HG02678 (cell line): ENCODE data around the gene TNFRSF17.

Experiments
- ATAC-seq: cut with Tn5 transposase; IDR thresholded peaks from one replicate; pipeline ENCODE4 v1.9.1; 2021; ENCODE audit warnings: mild to moderate bottlenecking, moderate library complexity; ENCODE audit not compliant: unreplicated experiment

The TNFRSF17 gene

GRCh38 chr16:12000032-12000431 is 35.0 kb downstream of the TNFRSF17 start:
- no peak for ATAC-seq

- ATAC-seq: no peak
These were observed 37.5 kb downstream of the TNFRSF17 start for GRCh38 chr16:12002447-12003006.

- no peak for ATAC-seq
These were observed 41.6 kb downstream of the TNFRSF17 start for GRCh38 chr16:12006637-12007036.

- no peak for ATAC-seq
These were observed 44.5 kb downstream of the TNFRSF17 start for GRCh38 chr16:12009462-12009861.

- no peak for ATAC-seq
These were observed 44.9 kb downstream of the TNFRSF17 start for GRCh38 chr16:12009922-12010321.

DNA sequence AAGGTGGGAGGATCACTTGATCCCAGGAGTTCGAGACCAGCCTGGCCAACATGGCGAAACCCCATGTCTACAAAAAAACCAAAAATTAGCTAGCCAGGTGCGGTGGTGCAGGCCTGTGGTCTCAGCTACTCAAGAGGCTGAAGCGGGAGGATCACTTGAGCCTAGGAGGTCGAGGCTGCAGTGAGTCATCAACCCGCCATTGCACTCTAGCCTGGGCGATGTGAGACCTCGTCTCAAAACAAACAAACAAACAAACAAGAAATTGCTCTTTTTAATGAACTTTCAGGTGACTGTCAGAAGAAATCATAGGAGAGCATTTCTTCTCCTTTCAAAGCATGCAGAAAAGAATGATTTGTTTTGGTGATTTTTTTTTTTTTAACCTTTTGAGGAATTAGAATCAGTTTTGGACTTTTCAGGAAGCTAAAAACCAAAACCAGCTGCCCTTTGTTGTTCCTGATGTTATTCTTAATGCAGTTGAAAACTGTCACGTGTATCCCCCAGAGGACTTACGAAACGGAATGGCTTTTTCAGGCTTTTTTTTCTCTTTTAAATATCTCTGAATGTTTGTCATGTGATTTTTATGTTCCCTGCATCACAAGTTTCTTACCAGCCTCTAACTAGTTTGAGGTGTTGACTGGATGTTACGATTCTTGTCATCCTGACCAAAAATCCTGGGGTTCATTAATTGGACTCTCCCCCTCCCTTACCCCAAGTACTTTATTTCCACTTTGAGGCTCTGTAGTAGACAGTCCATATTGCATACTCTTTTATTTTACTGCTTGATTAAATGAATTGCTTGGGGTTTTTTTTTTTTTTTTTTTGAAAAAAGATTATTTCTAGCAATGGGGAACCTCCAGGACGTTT is 45.6 kb downstream of the TNFRSF17 start:
- ATAC-seq: no peak

DNA sequence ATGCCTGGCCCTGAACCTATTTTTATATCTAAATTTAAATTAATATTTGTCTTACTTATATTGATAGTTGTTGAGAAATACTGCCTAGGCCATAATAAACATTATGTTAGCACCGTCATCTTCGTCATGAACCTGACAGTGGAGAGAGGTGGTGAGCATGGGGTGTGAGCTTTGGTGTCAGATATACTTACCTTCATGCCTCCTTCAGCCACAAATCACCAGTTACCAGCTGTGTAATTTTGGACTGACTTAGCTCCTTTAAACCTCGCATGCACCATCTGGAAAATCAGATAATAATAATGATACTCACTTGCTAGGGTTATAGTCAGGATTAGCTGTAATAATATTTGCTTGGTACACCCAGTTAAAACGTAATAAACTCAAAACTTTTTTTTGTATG is 46.6 kb downstream of the TNFRSF17 start:
- no peak for ATAC-seq

- no peak for ATAC-seq
These were observed 51.4 kb downstream of the TNFRSF17 start for GRCh38 chr16:12016291-12016947.

- no peak for ATAC-seq
These were observed 52.5 kb downstream of the TNFRSF17 start for GRCh38 chr16:12017558-12017957.
